Fibroblast of the conjunctiva (primary cell): Measurements from ENCODE around the gene ZMYND11.
A peak's percentile ranks its signal among the peaks of the same experiment; 100 is the strongest.
"Not testable (repeated sequence)": the region's sequence is repeated elsewhere in the genome, so short reads cannot be mapped to it uniquely, and the experiment has no call there.

ENCODE experiments used
- DNase-seq: peaks from one replicate; pipeline ENCODE4 v3.0.0-alpha.2; 2010; ENCODE audit warnings: low read depth

Gene ZMYND11

GRCh38 chr10:134247-135131 is 766 bp upstream of the ZMYND11 start:
- DNase-seq, result no peak

GRCh38 chr10:135601-136464 is 578 bp downstream of the ZMYND11 start:
- no peak for DNase-seq

DNA sequence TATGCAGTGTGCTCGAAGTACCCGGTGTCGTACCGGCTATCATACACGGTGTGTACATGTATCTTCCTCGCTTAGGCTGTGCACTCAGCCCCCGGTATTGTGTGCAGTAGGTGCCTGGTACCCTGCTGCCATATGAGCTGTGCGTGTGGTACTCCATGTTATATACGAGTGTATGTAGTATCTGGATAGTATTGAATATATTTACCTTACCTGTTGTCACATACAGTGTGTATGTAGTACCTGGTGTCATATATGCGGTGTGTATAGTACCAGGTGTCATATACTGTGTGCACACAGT is 1.2 kb downstream of the ZMYND11 start:
- no peak for DNase-seq

GRCh38 chr10:137031-137430 is 1.8 kb downstream of the ZMYND11 start:
- no peak for DNase-seq

DNA sequence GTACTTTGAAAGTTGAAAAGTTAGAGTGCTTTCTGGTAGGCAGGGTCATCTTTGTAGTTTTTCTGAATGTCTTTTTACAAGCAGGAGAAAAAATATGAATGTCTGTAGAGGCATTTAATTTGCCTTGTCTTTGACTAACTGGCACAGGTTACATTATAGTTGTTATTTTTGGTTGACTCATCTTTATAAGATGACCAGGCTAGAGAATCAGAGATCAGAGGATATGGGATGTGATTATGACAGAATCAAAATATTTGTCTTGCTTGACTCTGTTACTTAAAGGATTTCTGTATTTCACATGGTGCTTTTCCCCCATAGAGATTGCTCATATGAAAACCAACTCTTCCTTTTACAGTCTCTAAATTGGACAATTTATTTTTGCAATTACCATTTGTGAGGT is 2.4 kb downstream of the ZMYND11 start:
- DNase-seq, result no peak

DNA sequence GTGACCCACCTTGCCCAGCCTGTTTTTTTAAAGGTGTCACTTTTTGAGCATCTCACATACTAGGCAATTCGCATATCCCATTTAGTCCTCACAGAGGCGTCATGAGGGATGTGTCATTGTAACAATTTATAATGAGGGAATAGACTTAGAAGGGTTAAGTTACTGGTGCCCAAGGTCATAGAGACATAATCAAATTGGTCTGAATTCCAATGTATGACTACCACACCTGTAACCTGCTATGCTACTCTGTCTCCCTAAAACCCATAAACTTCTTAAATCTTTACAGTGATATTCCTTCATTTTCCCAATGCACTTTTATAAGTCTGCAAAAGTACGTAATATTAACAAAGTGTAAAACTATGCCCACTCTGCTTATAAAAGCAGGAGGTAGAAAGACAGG is 7.1 kb downstream of the ZMYND11 start:
- DNase-seq, result no peak

- no peak for DNase-seq
Measured at GRCh38 chr10:152915-153314, 17.7 kb downstream of the ZMYND11 start.

DNA sequence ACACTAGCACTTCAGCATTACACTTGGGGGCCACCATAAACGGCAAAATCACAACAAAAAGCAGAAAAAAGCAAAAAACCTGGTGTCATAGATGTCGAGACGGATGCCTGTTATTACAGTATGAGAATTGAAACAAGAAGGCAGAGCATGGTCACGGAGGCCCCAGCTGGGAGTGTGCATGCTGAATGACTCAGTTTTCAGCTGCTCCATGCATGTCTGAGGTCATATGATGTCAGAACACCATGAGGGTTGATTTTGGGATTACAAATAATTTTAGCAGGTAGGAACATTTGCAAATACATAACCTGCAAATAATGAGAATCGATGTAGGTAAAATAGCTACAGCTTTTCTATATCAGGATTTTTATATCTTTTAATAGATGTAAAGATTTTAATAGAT is 19.1 kb downstream of the ZMYND11 start:
- no peak for DNase-seq

DNA sequence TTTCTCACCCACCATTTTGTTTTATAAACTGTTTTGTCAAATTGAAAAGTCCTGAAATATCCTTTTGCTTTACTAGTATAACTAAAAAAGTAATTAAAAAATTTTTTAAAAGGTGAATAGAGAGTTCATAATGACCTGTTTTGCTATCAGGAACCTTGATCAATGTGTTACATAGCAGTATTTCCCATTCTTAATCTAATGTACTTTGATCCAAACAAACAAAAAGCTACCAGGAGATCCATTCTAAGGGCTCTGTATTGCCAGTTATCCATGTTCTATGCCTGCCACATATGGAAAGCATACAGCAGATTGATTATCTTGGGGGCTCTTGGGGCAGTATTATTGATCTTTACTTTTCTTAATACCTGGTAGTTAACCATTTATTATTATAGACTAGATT is 32.1 kb downstream of the ZMYND11 start:
- no peak for DNase-seq

DNA sequence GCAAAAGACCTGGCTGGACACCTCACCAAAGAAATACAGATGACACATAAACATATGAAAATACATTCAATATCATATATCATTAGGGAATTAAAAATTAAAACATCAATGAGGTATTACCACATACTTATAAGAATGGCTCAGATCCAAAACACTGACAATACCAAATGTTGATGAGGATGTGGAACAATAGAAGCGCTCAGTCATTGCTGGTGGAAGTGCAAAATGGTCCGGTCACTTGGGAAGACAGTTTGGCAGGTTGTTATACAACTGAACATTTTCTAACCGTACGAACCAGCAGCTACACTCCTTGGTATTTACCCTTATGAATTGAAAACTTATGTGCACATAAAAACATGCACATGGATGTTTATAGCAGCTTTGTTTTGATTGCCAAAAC is 38.5 kb downstream of the ZMYND11 start:
- no peak for DNase-seq

- DNase-seq, result no peak
Measured at GRCh38 chr10:176677-177076, 41.4 kb downstream of the ZMYND11 start.

- peak; percentile 38 for DNase-seq
Measured at GRCh38 chr10:178208-178607, 43.0 kb downstream of the ZMYND11 start.

GRCh38 chr10:178723-179122 is 43.5 kb downstream of the ZMYND11 start:
- no peak for DNase-seq

- no peak for DNase-seq
Measured at GRCh38 chr10:182441-183201, 47.4 kb downstream of the ZMYND11 start.

DNA sequence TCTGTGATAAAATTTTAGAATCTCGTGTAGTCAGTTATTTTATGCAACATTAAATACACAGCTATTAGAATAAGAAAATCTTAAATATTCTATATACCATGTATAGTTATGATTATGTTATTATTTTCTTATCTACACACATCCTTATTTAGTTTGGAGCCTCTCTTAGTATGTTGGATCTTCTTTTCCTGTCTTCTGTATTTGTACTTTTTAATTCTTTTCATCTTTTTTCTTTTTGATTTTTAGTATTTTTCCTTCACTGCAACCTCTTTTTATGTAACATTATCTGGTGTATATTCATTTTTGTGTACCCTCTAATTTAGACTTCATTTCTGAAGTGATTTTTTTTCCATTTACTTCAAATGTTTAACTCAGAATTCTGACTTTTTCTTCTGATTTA is 48.9 kb downstream of the ZMYND11 start:
- no peak for DNase-seq

DNA sequence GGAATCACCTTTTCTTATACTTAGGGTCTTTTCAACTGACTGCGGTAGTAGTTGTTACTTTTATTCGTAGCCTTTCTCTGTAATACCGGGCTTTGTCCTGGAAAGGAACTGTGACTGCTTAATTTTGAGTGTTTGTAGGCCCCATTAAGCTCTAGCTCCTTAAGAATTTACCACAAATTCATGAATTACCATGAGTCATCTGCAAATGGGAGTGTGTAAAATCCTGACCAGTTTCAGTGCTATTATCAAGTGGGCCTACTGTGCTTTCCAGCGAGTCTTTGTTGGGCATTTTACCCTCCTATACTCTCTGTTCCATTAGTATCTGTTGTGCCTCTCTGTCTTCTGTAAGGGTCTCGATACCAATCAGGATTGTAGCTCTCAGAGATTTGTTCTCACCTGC is 49.7 kb downstream of the ZMYND11 start:
- DNase-seq, result no peak

- DNase-seq, result not testable (repeated sequence)
Measured at GRCh38 chr10:185571-185970, 50.3 kb downstream of the ZMYND11 start.

DNA sequence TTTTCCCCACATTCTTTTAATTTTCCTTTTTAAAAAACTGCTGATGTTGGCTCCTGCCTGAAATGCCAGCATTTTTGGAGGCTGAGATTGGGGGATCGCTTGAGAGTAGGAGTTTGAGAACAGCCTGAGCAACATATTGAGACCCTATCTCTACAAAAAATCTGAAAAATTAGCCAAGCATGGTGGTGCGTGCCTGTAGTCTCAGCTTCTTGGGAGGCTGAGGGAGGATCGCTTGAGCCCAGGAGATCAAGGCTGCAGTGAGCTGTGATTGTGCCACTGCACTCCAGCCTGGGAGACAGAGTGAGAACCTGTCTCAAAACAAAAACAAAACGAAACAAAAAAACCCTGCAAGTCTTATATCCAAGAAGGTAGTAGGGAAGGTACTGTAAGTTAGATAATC is 51.7 kb downstream of the ZMYND11 start:
- DNase-seq, result no peak

DNA sequence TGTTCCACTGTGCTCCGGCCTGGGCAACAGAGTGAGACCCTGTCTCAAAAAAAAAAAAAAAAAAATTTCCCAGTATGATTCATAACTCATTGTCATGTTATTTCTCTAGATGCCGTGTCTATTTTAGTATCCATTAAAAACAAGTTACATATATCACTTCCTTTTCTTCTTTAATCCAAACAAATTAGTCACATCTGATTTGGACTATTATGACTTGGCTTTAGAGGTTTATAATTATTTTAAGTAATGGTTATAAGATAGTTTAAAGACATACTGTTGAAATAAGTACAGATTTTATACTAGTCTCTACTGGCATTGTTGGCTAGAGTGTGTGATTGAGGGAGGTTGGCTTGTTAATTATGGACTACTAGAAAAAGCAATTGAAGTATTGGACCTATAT is 53.3 kb downstream of the ZMYND11 start:
- no peak for DNase-seq

DNA sequence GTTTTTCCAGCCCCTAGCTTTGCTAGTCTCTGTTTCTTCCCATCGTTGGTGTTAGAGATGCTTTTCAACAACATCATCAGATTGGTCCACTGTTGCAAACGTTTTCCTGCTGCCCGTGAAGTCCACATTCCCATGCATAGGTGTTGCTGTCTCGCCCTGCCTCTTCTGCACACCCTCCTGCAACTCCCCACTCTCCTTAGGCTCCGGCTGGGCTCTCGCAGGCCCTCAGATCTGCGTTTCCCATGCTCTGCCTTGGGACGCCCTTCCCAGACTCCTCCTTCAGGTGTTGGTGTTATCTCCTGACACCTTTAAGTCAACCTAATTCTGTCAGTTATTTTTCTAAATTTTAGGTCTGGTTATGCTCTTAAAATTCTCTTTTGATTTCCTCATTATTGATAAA is 55.0 kb downstream of the ZMYND11 start:
- DNase-seq, result no peak

- DNase-seq, result peak; percentile 16
Measured at GRCh38 chr10:191703-192518, 56.7 kb downstream of the ZMYND11 start.

DNA sequence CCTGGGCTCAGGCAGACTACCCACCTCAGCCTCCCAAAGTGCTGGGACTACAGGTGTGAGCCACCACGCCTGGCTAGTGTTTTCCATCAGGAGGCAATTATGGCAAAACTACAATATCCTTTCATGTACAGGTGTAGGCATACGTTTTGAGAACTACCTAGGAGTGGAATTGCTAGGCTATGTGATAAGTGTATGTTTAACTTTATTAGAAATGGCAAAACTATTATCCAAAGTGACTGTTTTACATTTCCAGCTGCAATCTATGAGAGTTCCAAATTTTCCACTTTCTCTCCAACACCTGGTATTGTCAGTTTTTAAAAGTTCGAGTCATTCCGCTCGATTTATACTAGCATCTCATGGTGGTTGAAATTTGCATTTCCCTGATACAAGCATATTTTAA is 59.0 kb downstream of the ZMYND11 start:
- no peak for DNase-seq
